Spinal cord (tissue), 10 donors: ENCODE results near the gene FOXE1. TPM values are rescaled to one million over a fixed set of nuclear protein-coding genes. Genes with fewer than 3 reads are reported as not detected.

Experiments used
- DNase-seq, 6 donors: peaks; one replicate each; pipeline versions ENCODE4 v3.0.0 to v3.0.0-alpha.2; 2013 to 2015; ENCODE audit warnings: low spot score in 6 of 6, low read depth in 4 of 6
- H3K27ac ChIP-seq: one replicate; pipeline ENCODE4 v1.5.1; 2013; ENCODE audit warnings: low read depth, low read length, control low read depth
- H3K27me3 ChIP-seq: one replicate; pipeline ENCODE4 v1.6.1; 2013; ENCODE audit warnings: low read length; ENCODE audit not compliant: control insufficient read depth, insufficient read depth
- H3K36me3 ChIP-seq: one replicate; pipeline ENCODE4 v1.6.1; 2013; ENCODE audit warnings: low read length; ENCODE audit not compliant: control insufficient read depth, insufficient read depth
- H3K4me1 ChIP-seq: one replicate; pipeline ENCODE4 v1.6.1; 2013; ENCODE audit warnings: low read length; ENCODE audit not compliant: control insufficient read depth, insufficient read depth
- H3K4me3 ChIP-seq: one replicate; pipeline ENCODE4 v1.5.1; 2013; ENCODE audit warnings: low read depth, low read length, control low read depth
- H3K9me3 ChIP-seq: one replicate; pipeline ENCODE4 v1.6.1; 2013; ENCODE audit warnings: low read length; ENCODE audit not compliant: control insufficient read depth, insufficient read depth
- whole genome bisulfite sequencing: methylation state at CpG from one replicate; pipeline ENCODE4 v1.1.5; 2013; ENCODE audit warnings: missing lambda C conversion rate; ENCODE audit not compliant: insufficient coverage; 5-methylcytosine and 5-hydroxymethylcytosine counted together
- polyA plus RNA-seq, 2 donors: library from polyadenylated mRNA; unstranded; fragments of 120-200 nt; gene quantifications; one replicate each; pipeline ENCODE4 v1.2.1, GENCODE V29; 2013; ENCODE audit not compliant: insufficient read length in 2 of 2
- total RNA-seq, 2 donors: library from RNA; depleted of rRNA in 1 of 2; stranded (reverse); fragments of 120-200 nt in 1 of 2; fragments of >200 nt in 1 of 2; gene quantifications; one replicate each; pipeline versions ENCODE4 v1.2.3 to v1.2.4, GENCODE V29; 2013 to 2014
- donor health status: healthy.

The FOXE1 gene
- total and polyA plus RNA-seq, 4 donors, result not detected

GRCh38 chr9:97875111-97875510 lies 22.1 kb downstream of the FOXE1 start:
- 96% methylated on average over 4 of the region's 5 CpGs for WGBS
- H3K36me3 ChIP-seq, result no peaks in the 10 kb centered on the region
- peaks cover 2% of the 10 kb centered on the region for H3K27me3 ChIP-seq
- no peak overlapping the region for H3K27ac ChIP-seq
- H3K9me3 ChIP-seq, result no peaks in the 10 kb centered on the region
- H3K4me3 ChIP-seq, result no peak overlapping the region
- peaks cover 12% of the 10 kb centered on the region for H3K4me1 ChIP-seq
- DNase-seq, result no peak

GRCh38 chr9:97876061-97876460 lies 23.0 kb downstream of the FOXE1 start:
- no peak for DNase-seq
- 100% methylated on average over 1 of the region's 3 CpGs for WGBS
- peaks cover 12% of the 10 kb centered on the region for H3K4me1 ChIP-seq
- peaks cover 3% of the 10 kb centered on the region for H3K27me3 ChIP-seq
- H3K4me3 ChIP-seq, result no peak overlapping the region
- no peaks in the 10 kb centered on the region for H3K9me3 ChIP-seq
- no peak overlapping the region for H3K27ac ChIP-seq
- H3K36me3 ChIP-seq, result no peaks in the 10 kb centered on the region

GRCh38 chr9:97880336-97880735 lies 27.3 kb downstream of the FOXE1 start:
- peaks cover 12% of the 10 kb centered on the region for H3K4me1 ChIP-seq
- H3K9me3 ChIP-seq, result no peaks in the 10 kb centered on the region
- no peaks in the 10 kb centered on the region for H3K36me3 ChIP-seq
- no peak overlapping the region for H3K27ac ChIP-seq
- WGBS, result 66% methylated on average over 4 of the region's 4 CpGs
- DNase-seq, result no peak
- no peak overlapping the region for H3K4me3 ChIP-seq
- peaks cover 3% of the 10 kb centered on the region for H3K27me3 ChIP-seq

- no peak for DNase-seq
These were observed 37.2 kb downstream of the FOXE1 start for GRCh38 chr9:97889941-97890887.

GRCh38 chr9:97891736-97892135 lies 38.7 kb downstream of the FOXE1 start:
- Histone ChIP-seq H3K27ac (no peak overlapping the region), H3K27me3 (no peaks in the 10 kb centered on the region), H3K9me3 (peaks cover 4% of the 10 kb centered on the region), H3K4me3 (no peak overlapping the region), H3K4me1 (no peaks in the 10 kb centered on the region), H3K36me3 (peaks cover 2% of the 10 kb centered on the region)
- 93% methylated on average over 4 of the region's 5 CpGs for WGBS
- DNase-seq, result no peak

More at GRCh38 chr9:97889941-97890887, 37.2 kb downstream of the FOXE1 start:
- Histone ChIP-seq H3K9me3 (peaks cover 4% of the 10 kb centered on the region), H3K27ac (no peak overlapping the region), H3K4me3 (no peak overlapping the region), H3K4me1 (no peaks in the 10 kb centered on the region), H3K27me3 (no peaks in the 10 kb centered on the region), H3K36me3 (no peaks in the 10 kb centered on the region)
- WGBS, result 50% methylated on average over 6 of the region's 9 CpGs

GRCh38 chr9:97892421-97892820 lies 39.4 kb downstream of the FOXE1 start:
- no peaks in the 10 kb centered on the region for H3K27me3 ChIP-seq
- 82% methylated on average over 2 of the region's 2 CpGs for WGBS
- H3K27ac ChIP-seq, result no peak overlapping the region
- peaks cover 4% of the 10 kb centered on the region for H3K9me3 ChIP-seq
- no peak for DNase-seq
- no peaks in the 10 kb centered on the region for H3K4me1 ChIP-seq
- H3K4me3 ChIP-seq, result no peak overlapping the region
- peaks cover 2% of the 10 kb centered on the region for H3K36me3 ChIP-seq

- WGBS, result no CpG with 5 or more reads among the region's 1 CpG
- Histone ChIP-seq H3K36me3 (peaks cover 4% of the 10 kb centered on the region), H3K9me3 (peaks cover 4% of the 10 kb centered on the region)
These were observed 42.2 kb downstream of the FOXE1 start for GRCh38 chr9:97895211-97895610.

GRCh38 chr9:97895695-97896332 lies 42.8 kb downstream of the FOXE1 start:
- 61% methylated on average over 6 of the region's 6 CpGs for WGBS
- Histone ChIP-seq H3K4me1 (no peaks in the 10 kb centered on the region), H3K9me3 (peaks cover 4% of the 10 kb centered on the region), H3K4me3 (no peak overlapping the region), H3K36me3 (peaks cover 4% of the 10 kb centered on the region), H3K27me3 (no peaks in the 10 kb centered on the region), H3K27ac (no peak overlapping the region)
- peak in 1 of 6 donors; percentile 6 for DNase-seq

More at GRCh38 chr9:97895211-97895610, 42.2 kb downstream of the FOXE1 start:
- H3K4me3 ChIP-seq, result no peak overlapping the region
- no peak overlapping the region for H3K27ac ChIP-seq
- no peaks in the 10 kb centered on the region for H3K4me1 ChIP-seq
- H3K27me3 ChIP-seq, result no peaks in the 10 kb centered on the region
- no peak for DNase-seq

GRCh38 chr9:97900103-97900737 lies 47.2 kb downstream of the FOXE1 start:
- WGBS, result 94% methylated on average over 6 of the region's 9 CpGs
- peaks cover 8% of the 10 kb centered on the region for H3K36me3 ChIP-seq

More at GRCh38 chr9:97900103-97900737, 47.2 kb downstream of the FOXE1 start:
- DNase-seq, result no peak
- H3K27ac ChIP-seq, result no peak overlapping the region
- H3K4me1 ChIP-seq, result no peaks in the 10 kb centered on the region
- no peaks in the 10 kb centered on the region for H3K27me3 ChIP-seq
- no peak overlapping the region for H3K4me3 ChIP-seq
- H3K9me3 ChIP-seq, result no peaks in the 10 kb centered on the region
